ENCODE data around the gene MOK.

MOK gene

DNA sequence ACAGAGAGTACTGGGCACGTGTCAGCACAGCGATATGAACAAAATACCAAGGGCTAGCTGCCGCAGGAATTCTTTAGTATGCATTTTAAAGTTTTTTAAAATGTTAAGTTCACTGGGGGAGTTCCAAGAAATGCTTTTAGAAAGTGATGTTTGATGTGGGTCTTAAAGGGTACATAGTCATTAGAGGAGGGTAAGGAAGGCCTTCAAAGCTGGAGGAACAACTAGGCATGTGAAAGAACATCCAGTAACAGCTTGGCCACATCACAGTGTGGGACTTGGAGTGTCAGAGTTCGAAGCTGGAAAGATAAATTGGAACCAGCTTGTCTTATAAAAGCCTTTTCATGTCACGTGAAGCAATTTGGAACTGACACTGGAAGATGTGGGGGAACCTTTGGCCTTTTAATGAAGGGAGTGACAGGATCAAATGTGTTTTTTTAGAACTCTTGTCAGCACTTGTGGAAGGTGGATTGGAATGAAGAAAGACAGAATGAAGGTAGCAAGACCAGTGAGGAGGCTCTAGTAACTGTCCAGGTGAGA lies 107.6 kb downstream of the MOK start:
- DNase-seq, result no peak

GRCh38 chr14:102196902-102197230 lies 108.1 kb downstream of the MOK start:
- DNase-seq, result no peak

- DNase-seq, result peak; percentile 41
These were observed 108.7 kb downstream of the MOK start for GRCh38 chr14:102196039-102196901.

- no peak for DNase-seq
These were observed 109.5 kb downstream of the MOK start for GRCh38 chr14:102195446-102195845.

- no peak for DNase-seq
These were observed 110.1 kb downstream of the MOK start for GRCh38 chr14:102194856-102195255.

DNA sequence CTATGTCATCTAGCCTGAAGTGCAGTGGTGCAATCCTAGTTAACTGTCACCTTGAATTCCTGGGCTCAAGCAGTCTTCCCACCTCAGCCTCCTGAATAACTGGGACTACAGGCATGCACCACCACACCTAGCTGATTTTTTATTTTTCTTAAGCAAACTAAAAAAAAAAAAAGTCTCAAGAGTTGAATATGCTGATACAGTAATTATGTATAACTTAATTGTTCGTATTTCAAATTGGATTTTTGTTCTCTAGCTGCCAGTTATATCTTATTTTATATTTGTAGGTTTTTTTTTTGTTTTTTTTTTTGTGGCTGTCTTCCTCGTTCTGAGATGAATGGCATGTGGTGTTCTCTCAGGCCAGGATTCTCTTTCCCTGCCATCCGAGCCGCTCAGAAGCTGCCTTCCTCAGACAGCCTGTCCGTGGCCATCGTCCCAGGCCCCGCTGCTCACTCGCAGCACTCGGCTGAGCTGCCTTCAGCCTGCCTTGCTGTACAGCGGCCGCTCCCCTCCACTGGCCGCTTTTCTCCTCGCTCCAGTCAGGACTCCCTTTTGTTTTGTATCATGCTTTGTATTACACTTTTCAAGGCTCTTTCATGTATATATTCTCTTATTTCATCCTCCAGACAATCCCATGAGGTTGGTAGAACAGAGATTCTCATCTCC lies 112.0 kb downstream of the MOK start:
- no peak for DNase-seq

DNA sequence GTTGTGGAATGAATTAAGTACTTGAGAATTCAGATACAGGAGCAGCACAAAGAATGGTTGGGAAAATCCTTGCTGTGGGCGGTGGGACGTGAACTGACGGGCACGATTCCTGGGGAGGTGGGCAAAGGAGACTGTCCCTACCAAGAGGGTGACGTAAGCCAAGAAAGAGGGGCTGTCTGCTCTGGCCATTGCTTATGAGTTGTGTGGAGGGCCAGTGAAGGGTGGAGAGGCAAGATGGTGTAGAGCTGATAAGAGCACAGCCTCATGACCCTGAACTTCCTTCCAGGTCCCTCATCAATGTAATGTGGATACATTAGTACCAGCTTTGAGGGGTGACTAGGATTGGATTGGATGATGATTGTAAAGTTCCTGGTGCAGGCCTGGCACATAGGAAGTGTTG lies 115.1 kb downstream of the MOK start:
- no peak for DNase-seq

DNA sequence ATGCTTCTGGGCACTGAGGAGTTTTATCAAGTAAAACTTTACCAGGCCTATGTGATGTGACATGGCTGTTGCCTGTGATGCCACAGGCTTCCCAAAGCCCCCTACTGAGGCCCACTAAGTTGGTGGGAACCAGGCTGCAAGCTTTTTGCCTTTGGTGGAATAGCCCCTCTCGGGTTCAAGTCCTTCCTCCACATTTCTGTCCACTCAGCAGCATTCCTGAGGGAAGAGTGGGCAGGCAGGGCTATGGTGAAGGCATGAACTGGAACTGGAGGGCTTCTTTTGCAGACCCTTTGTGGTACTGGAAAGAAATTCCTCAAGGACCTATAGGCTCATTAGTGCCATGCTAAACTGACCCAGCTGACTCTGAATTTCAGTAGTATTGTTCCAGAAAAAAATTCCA lies 116.8 kb downstream of the MOK start:
- no peak for DNase-seq

GRCh38 chr14:102187568-102188001 lies 117.4 kb downstream of the MOK start:
- DNase-seq, result no peak

- no peak for DNase-seq
These were observed 117.9 kb downstream of the MOK start for GRCh38 chr14:102187044-102187443.

DNA sequence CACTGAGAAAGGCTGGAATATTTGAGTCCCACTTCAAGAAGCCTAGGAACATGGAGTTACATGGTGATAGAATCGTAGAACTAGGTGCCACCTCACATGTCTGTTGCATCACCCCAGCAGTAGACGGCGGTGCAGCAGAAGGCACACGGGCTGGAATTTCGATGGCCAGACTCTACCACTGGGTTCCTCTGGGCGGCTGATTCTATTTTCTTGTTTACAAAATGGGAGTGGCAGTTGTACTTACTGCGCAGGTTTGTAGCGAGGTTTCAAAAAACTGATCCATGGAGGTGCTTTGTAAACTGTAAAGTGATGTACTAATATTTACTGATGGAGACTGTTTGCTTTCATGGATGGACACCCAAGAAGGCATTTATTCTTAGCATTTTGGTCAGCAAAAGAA lies 119.6 kb downstream of the MOK start:
- DNase-seq, result no peak

GRCh38 chr14:102184316-102185035 lies 120.5 kb downstream of the MOK start:
- DNase-seq, result no peak

DNA sequence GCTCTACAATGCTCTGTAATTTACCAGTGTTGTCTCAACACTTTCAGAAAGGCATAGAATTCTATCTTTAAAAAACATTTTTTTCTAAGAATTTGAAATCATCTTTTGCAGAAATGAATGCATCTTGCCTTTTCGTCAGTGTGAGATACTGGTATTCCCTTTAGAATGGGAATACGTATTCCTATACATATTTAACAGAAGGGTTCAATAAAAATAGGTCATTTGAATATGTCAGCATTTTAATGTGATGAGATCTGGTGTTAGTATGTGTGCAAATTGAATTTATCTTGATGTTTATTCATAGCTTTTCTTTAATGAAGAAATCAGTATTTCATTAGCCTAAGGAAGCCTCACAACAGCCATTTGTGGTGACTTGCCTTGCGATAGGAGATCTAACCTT lies 121.1 kb downstream of the MOK start:
- DNase-seq, result no peak

GRCh38 chr14:102182936-102183619 lies 121.9 kb downstream of the MOK start:
- DNase-seq, result no peak

GRCh38 chr14:102182190-102182589 lies 122.8 kb downstream of the MOK start:
- DNase-seq, result no peak

DNA sequence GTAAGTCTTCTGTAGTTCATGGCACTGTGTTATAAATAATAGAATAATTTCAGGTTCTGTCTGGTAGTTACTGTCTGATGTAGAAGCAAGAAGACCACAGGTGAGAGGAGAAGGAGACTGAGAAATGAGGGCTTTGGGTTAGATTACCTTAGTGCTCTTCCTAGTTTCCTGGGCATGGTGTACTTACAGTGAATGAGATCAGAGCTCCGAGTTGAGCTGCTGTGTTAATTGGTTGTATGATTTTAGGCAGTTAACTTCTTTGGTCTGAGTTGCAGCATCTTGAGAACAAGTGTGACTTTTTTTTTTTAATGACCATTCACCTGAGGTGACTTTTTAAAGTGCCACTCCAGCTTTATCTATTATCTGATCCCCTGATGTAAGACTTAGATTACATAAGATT lies 123.8 kb downstream of the MOK start:
- DNase-seq, result no peak

GRCh38 chr14:102180248-102180998 lies 124.5 kb downstream of the MOK start:
- no peak for DNase-seq

All from activated CD8-positive, alpha-beta memory T cell treated with anti-CD3 and anti-CD28 coated beads, Interleukin-2, amount 50 U/mL, for 48 hours (primary cell).